ENCODE results near the gene GET4.

DNA sequence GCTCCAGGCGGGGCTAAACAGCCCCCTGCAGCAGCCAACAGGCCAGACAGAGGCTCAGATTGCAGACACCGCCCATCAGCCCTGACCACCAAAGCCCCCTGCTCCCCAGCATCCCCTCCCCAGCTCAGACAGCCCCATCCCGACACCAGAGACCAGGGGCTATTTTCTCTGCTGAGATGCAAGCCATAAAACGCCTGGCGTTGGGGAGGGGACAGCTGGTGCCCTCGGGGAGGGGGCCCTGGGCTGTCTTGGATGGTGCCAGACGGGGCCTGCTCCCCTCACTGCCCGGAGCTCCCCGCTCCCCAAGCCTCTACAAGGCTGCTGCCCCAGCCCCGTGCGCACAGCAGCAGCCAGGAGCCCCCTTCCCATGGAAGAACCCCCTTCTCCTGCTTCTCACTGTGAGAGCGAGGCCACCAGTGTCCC, 31.8 kb downstream of the GET4 start:
- TF ChIP-seq EZH2phosphoT487 (IDR thresholded peaks at IDR 0.05; ENCODE audit: low read depth) (no peak), CTCF (IDR thresholded peaks at IDR 0.05; ENCODE audit: low read depth, low read length) (no peak)
